Measurements from ENCODE around the gene MDK.

DNA sequence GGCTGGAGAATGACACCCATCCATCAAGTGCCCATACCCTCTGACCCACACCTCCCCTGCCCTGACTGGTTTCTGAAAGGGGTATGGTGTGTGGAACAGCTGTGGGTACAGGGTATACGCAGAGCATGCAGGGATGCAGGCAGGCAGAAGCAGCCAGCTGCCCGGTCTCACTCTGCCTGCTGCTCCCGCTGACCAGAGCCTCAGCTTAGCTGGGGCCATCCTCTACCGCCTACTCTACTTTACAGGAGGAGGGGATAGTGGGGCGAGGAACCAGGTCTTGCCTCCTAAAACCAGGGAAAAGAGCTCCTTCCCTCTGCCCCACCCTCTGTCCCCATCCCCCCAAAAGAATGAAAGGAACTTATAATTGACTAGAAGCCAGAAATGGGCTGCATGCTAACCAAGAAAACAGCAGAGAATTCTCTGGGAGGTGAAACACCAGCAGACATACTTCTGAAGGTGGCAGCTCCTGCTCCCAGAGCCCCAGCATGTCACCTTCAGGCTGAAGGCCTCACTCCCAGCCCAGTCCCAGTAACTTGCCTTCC is 23.1 kb downstream of the MDK start:
- TF ChIP-seq CTCF (IDR thresholded peaks at IDR 0.05) (no peak), POLR2A (IDR thresholded peaks at IDR 0.05) (no peak), POLR2AphosphoS5 (IDR thresholded peaks at IDR 0.05) (no peak)

Measured in gastroesophageal sphincter (tissue), 3 donors.